ENCODE measurements around the gene CMC2.

CMC2 gene

GRCh38 chr16:81003610-81004460 lies 2.9 kb downstream of the CMC2 start:
- Histone ChIP-seq H3K36me3 (ENCODE audit: control insufficient read depth, low read length) (peaks cover 27% of the 10 kb centered on the region), H3K9me2 (replicated peaks; ENCODE audit: control insufficient read depth, low read length) (no peaks in the 10 kb centered on the region), H3K27me3 (ENCODE audit: control insufficient read depth, low read length) (no peaks in the 10 kb centered on the region), H3K4me3 (ENCODE audit: low read length) (0 out of 2 replicates have a peak overlapping the region, but pooled peaks have one; percentile 8), H3K9me3 (ENCODE audit: control insufficient read depth, insufficient read depth, low read length) (no peaks in the 10 kb centered on the region), H3K27ac (ENCODE audit: low read depth, low read length) (no peak overlapping the region), H3K4me2 (ENCODE audit: low read length) (peak overlapping the region; percentile 84), H3K4me1 (ENCODE audit: control insufficient read depth, low read length) (peaks cover 41% of the 10 kb centered on the region), H4K20me1 (ENCODE audit: control insufficient read depth, insufficient read depth, low read depth, low read length) (peaks cover 35% of the 10 kb centered on the region), H3K79me2 (ENCODE audit: control insufficient read depth, low read length) (peaks cover 92% of the 10 kb centered on the region), H3F3A (ENCODE audit: control insufficient read depth, insufficient read depth) (peaks cover 5% of the 10 kb centered on the region; the same call in 1 of the 2 replicates)
- TF ChIP-seq EZH2phosphoT487 (IDR thresholded peaks at IDR 0.05; ENCODE audit: borderline replicate concordance, low read length) (no peak), CTCF (IDR thresholded peaks at IDR 0.05; ENCODE audit: low read depth, low read length, poor library complexity, severe bottlenecking) (no peak)

- Histone ChIP-seq H3K4me2 (ENCODE audit: low read length) (no peak overlapping the region), H3K27me3 (ENCODE audit: control insufficient read depth, low read length) (no peaks in the 10 kb centered on the region), H3K36me3 (ENCODE audit: control insufficient read depth, low read length) (peaks cover 21% of the 10 kb centered on the region), H3F3A (ENCODE audit: control insufficient read depth, insufficient read depth) (peaks cover 5% of the 10 kb centered on the region; the same call in 1 of the 2 replicates), H3K4me1 (ENCODE audit: control insufficient read depth, low read length) (peaks cover 41% of the 10 kb centered on the region), H3K79me2 (ENCODE audit: control insufficient read depth, low read length) (peaks cover 92% of the 10 kb centered on the region), H3K9me2 (replicated peaks; ENCODE audit: control insufficient read depth, low read length) (no peaks in the 10 kb centered on the region), H4K20me1 (ENCODE audit: control insufficient read depth, insufficient read depth, low read depth, low read length) (peaks cover 29% of the 10 kb centered on the region), H3K27ac (ENCODE audit: low read depth, low read length) (no peak overlapping the region), H3K9me3 (ENCODE audit: control insufficient read depth, insufficient read depth, low read length) (no peaks in the 10 kb centered on the region), H3K4me3 (ENCODE audit: low read length) (no peak overlapping the region)
- TF ChIP-seq EZH2phosphoT487 (IDR thresholded peaks at IDR 0.05; ENCODE audit: borderline replicate concordance, low read length), result no peak
- no peak for TF ChIP-seq CTCF (IDR thresholded peaks at IDR 0.05; ENCODE audit: low read depth, low read length, poor library complexity, severe bottlenecking)
These were observed 3.6 kb downstream of the CMC2 start for GRCh38 chr16:81003064-81003463.

GRCh38 chr16:81001330-81001729 lies 5.4 kb downstream of the CMC2 start:
- TF ChIP-seq CTCF (IDR thresholded peaks at IDR 0.05; ENCODE audit: low read depth, low read length, poor library complexity, severe bottlenecking) (no peak), EZH2phosphoT487 (IDR thresholded peaks at IDR 0.05; ENCODE audit: borderline replicate concordance, low read length) (no peak)
- Histone ChIP-seq H3K4me1 (ENCODE audit: control insufficient read depth, low read length) (peaks cover 57% of the 10 kb centered on the region), H3K27me3 (ENCODE audit: control insufficient read depth, low read length) (no peaks in the 10 kb centered on the region)

More at GRCh38 chr16:81001330-81001729, 5.4 kb downstream of the CMC2 start:
- H3K9me3 ChIP-seq (ENCODE audit: control insufficient read depth, insufficient read depth, low read length), result no peaks in the 10 kb centered on the region
- H3K4me2 ChIP-seq (ENCODE audit: low read length), result no peak overlapping the region
- H3K27ac ChIP-seq (ENCODE audit: low read depth, low read length), result no peak overlapping the region
- H3K79me2 ChIP-seq (ENCODE audit: control insufficient read depth, low read length), result peaks cover 100% of the 10 kb centered on the region
- peaks cover 23% of the 10 kb centered on the region for H3K36me3 ChIP-seq (ENCODE audit: control insufficient read depth, low read length)
- H4K20me1 ChIP-seq (ENCODE audit: control insufficient read depth, insufficient read depth, low read depth, low read length), result peaks cover 29% of the 10 kb centered on the region
- H3F3A ChIP-seq (ENCODE audit: control insufficient read depth, insufficient read depth), result peaks cover 10% of the 10 kb centered on the region
- no peaks in the 10 kb centered on the region for H3K9me2 ChIP-seq (replicated peaks; ENCODE audit: control insufficient read depth, low read length)
- H3K4me3 ChIP-seq (ENCODE audit: low read length), result no peak overlapping the region
